ENCODE data around the gene CEMP1. TPM values are rescaled to one million over a fixed set of nuclear protein-coding genes. Genes with fewer than 3 reads are reported as not detected.
"Not testable (repeated sequence)": the region's sequence is repeated elsewhere in the genome, so short reads cannot be mapped to it uniquely, and the experiment has no call there.

CEMP1 gene, protein sequence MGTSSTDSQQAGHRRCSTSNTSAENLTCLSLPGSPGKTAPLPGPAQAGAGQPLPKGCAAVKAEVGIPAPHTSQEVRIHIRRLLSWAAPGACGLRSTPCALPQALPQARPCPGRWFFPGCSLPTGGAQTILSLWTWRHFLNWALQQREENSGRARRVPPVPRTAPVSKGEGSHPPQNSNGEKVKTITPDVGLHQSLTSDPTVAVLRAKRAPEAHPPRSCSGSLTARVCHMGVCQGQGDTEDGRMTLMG
- total RNA-seq, result not detected

GRCh38 chr16:2531371-2531695 is at the start of gene CEMP1:
Gene CEMP1 (minus strand): TSS chr16:2531408. CDS start chr16:2531073, 335 bp downstream.
- no peak for DNase-seq

- DNase-seq, result not testable (repeated sequence)
These were observed 49.6 kb upstream of the CEMP1 start for GRCh38 chr16:2580818-2581217.

DNA sequence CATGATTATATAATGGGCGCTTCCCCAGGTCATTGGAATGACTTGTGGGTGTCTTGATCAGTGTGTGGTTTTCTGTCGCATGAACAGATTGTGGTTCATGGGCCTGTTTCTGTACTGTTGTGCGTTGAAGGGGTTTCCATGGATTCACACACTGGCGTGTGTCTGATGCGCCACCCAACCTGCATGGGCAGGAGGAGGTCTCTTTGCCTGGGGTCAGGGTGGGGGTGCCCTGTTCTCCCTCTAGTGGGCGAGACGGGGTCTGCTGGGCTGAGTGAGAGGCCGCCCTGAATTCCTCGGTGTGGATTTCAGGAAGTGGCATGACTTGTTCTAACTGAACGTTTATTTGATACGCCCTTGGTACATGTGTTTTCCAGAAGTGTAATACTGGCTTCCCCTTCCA is 48.9 kb upstream of the CEMP1 start:
- not testable (repeated sequence) for DNase-seq

DNA sequence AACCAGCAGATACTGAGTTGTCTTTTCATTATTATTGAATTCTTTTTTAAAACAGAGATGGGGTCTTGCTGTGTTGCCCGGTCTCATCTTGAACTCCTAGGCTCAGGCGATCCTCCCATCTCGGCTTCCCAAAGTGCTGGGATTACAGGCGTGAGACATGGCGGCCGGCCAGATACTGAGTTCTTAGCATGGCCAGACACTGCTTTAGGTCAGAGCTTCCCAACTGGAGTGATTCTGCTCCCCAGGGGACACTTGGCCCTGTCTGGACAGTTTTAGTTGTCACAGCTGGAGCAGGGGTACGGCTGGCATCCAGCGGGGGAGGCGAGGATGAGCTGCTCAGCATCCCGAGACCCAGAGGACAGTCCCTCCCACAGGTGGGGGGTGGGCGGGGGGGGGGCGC is 47.7 kb upstream of the CEMP1 start:
- DNase-seq, result not testable (repeated sequence)

DNA sequence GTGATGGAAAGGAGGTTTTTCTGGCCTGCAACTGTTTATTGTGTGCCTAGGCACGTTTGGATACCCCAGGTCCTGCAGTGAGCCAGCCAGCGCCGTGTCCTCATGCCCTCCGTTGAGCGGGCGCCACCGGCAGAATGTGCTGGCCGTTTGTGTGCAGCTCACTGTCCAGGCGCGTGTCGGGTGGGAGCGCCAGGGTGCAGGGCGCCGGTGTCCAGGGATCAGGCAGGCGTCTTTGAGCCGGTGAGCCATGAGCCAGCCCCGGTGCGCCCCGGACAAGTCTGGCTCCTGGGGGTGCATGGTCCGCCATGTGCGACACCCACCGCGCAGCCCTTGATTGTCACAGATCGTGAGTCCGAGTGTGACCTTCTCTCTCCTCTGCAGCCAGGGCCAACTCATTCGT is 45.8 kb upstream of the CEMP1 start:
- DNase-seq, result not testable (repeated sequence)

- DNase-seq, result not testable (repeated sequence)
These were observed 44.6 kb upstream of the CEMP1 start for GRCh38 chr16:2575839-2576238.

GRCh38 chr16:2572704-2573103 is 41.5 kb upstream of the CEMP1 start:
- DNase-seq, result not testable (repeated sequence)

GRCh38 chr16:2568573-2568972 is 37.4 kb upstream of the CEMP1 start:
- DNase-seq, result not testable (repeated sequence)

DNA sequence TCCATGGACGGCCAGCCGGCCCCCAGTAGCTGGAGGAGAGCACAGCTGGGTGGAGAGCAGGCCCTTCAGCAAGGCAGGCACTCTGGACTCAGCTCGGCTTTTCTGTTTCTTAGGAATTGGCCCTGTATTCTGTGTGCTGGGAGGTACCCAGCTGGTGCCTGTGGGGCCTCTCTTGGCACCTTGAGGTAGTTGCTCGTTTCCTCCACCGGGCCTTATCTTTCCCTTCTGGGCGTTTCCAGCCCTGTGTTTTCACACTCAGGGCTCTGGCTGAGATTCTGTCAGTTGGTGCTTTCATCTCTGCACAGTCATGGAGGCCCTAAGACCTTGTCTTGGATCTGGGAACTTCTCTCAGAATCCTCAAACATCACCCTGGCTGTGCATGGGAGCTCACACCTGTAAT is 36.3 kb upstream of the CEMP1 start:
- not testable (repeated sequence) for DNase-seq

DNA sequence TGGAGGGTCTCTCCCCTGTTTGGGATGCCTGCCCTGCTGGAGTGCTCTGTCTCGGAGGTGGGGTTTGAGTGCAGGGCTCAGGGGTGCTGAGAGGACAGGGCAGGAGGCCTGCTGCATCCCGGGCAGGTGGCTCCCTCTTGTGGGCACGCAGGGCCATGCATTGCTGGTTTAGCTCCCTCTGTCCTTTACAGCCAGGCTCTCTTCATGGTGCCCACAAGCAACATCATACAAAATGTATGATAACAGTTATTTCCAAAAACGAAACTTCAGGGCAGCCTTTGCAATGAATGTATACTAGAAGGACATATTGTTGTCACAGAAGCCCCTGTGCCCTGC is 29.6 kb upstream of the CEMP1 start:
- DNase-seq, result not testable (repeated sequence)

- not testable (repeated sequence) for DNase-seq
These were observed 29.1 kb upstream of the CEMP1 start for GRCh38 chr16:2560131-2560797.

- not testable (repeated sequence) for DNase-seq
These were observed 25.9 kb upstream of the CEMP1 start for GRCh38 chr16:2557150-2557549.

DNA sequence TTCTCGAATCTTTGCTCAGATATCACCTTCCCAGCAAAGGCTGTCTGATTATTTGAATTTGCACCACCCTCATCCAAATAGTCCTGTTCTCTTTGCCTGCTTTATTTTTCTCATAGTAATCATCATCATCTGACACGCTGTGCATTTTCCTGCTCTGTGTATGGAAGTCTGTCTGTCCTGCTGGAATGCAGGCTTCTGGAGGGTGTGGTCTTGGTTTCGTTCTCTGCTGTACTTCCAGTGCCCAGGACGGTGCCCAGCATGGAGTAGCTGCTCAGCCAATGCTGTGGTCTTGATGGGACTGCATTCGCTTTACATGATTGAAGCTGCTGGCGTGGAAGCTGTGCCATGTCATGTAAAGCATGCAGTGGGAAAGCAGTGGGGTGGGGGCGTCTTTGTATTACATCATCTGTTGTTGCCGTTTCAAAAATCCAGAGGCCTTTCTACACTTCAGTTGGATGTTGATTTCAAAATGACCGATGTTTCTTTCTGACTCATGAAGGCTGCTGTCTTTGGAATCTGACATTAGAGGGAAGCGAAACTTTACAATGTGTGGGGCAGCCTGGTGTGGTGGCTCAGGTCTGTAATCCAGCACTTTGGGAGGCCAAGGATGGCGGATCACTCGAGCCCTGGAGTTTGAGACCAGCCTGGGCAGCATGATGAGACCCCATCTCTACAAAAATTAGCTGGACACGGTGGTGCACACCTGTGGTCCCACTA is 23.7 kb upstream of the CEMP1 start:
- not testable (repeated sequence) for DNase-seq

- not testable (repeated sequence) for DNase-seq
These were observed 20.2 kb upstream of the CEMP1 start for GRCh38 chr16:2551420-2551889.

GRCh38 chr16:2550283-2550878 is 19.2 kb upstream of the CEMP1 start:
- not testable (repeated sequence) for DNase-seq

DNA sequence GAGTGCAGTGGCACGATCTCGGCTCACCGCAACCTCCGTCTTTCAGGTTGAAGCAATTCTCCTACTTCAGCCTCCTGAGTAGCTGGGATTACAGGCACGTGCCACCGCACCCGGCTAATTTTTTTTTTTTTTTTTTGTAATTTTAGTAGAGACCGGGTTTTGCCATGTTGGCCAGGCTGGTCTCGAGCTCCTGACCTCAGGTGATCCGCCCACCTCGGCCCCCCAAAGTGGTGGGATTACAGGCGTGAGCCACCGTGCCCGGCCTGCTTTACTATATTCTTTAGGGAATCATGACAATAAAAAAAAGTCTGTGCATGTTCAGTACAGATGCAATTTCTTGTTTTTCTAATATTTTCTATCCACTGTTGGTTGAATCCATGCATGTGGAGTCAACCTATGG is 12.6 kb upstream of the CEMP1 start:
- DNase-seq, result not testable (repeated sequence)

DNA sequence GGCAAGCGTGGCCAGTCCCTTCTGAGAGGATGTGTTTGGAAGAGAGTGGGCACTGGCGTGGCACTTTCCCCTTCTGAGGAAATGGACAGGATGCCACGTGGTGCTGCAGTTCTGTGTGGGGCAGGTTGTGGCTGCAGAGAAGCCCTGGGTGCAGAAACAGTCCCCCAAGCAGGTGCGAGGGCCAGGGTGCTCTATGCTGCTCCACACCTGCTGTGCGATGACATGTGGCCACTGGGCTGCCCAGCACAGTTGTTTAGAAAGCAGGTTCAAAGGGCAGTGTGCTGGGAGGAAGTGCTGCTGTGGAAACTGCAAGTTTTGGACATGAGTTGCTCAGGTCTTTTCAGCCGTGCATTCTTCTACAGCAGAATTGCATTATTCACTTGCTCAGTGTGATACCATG is 10.2 kb upstream of the CEMP1 start:
- DNase-seq, result not testable (repeated sequence)

DNA sequence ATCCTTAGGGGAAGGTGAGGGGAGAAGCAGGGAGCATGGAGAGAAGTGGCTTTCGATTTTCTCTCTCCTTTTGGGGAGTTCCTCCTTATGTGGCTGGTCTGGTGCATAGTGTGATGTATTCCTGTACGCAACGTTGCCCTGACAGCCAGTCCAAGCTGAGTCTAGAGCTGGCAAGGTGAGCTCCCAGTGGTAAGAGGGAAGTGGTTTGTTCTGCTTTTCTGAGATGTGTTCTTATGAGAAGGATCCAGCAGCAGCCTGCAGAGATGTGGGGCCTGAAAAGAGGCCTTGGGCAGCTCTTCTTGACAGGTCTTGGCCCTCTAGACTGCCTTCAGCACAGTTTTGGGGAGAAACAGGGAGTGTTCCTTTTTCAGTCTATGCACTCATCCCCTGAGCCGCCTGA is 9.7 kb upstream of the CEMP1 start:
- DNase-seq, result not testable (repeated sequence)

GRCh38 chr16:2539845-2540458 is 8.7 kb upstream of the CEMP1 start:
- DNase-seq, result not testable (repeated sequence)

DNA sequence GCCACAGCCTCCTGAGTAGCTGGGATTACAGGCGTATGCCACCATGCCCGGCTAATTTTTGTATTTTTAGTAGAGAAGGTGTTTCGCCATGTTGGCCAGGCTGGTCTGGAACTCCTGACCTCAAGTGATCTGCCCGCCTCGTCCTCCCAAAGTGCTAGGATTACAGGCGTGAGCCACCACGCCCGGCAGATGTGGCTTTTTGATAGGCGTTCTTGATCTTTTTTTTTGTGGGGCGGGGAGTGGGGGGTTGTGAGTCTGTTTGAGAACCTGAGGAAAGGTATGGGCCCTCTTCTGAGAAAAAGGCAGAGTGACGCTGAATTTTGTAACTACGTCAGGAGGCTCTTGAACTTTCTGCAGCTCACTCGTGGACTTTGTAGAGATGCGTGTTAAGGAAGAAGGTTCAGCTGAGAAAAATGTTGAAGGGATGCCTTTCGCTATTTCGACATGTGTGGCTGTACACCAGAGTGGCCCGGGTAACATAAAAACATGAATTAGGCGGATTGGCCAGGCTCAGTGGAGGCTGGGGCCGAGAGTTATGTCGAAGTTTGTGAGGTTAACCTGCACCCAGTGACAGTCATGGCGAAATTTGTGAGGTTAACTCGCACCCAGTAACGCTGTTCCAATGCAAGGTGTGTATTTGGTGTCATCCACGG is 8.1 kb upstream of the CEMP1 start:
- not testable (repeated sequence) for DNase-seq

DNA sequence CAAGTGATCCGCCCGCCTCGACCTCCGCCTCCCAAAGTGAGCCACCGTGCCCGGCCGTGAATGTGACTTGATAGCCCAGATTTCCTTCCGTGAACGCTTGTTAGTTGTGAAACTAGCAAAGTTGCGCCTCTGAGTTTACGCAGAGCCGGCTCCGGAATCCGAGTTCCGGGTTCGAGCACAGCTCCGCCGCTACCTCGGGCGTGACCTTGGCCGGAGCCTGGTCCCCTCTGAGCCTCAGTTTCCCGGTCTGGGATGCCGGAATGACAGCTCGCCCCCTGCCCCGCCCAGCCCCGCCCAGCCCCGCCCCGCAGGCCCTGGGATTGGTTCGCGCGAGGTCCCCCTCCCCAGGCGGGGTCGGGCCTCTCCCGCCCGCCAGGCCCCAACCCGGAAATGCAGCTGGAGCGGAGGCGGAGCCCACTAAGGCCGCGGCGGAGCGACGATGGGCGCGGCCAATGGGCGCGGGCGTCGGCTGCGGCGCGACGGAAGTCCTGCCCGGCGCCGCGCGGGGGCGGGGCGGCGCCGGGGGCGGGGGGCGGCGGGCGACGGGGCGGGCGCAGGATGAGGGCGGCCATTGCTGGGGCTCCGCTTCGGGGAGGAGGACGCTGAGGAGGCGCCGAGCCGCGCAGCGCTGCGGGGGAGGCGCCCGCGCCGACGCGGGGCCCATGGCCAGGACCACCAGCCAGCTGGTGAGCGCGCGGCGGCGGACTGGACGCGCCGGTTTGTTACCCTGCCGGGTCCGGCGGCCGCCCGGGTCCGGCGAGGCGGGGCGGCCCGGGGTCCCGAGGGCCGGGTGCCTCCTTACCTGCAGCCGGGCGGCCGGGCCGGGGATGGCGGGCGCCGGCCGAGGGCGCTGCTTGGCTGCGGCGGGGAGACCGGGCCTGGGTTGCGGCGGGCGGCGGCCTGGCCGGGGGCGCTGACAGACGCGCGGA is 6.5 kb upstream of the CEMP1 start, which contains the start of gene PDPK1:
PDPK1 (plus strand) TSS at position 571 of the 929 bp plus-strand sequence; CDS start at position 663, 92 bp downstream.
- peak; percentile 95 for DNase-seq
